ENCODE data around the gene SCN11A.
"Not testable (repeated sequence)": the region's sequence is repeated elsewhere in the genome, so short reads cannot be mapped to it uniquely, and the experiment has no call there.

The SCN11A gene

GRCh38 chr3:39064646-39065045, 12.9 kb upstream of the SCN11A start:
- no peak for DNase-seq

DNA sequence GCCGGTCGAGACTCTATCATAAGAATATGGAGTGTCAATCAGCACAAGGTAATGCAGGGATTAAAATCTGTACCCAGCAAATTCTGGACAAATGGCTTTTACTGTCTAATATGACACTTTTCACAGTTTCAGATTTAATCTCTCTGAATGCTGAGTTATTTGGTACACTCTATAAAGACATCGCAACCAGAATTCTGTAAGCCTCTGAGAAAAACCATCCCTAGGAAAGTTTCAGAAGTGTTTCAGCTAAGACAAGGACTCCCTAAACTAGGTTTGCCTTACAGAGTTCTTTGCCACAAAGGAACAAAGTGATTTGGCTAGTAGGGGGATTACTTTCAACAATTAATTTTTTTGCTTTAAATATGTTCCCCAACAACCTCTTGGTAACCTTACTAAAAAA, 11.4 kb upstream of the SCN11A start:
- no peak for DNase-seq

DNA sequence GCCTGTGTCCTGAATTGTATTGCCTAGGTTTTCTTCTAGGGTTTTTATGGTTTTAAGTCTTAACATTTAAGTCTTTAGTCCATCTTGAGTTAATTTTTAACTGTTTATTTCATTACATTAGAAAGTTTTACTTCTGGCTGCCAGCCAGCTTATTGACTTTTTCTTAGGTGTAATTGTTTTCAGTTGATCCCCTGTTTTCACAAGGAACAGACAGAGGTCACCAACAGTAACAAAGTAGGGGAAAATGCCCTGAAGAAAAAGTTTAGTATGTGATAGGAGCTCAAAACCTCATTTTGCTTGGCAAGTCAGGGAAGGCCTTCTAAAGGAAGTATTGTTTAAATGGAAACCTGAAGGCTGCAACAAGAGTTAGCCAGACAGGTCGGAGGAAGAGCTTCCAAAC, 10.4 kb upstream of the SCN11A start:
- DNase-seq: no peak

DNA sequence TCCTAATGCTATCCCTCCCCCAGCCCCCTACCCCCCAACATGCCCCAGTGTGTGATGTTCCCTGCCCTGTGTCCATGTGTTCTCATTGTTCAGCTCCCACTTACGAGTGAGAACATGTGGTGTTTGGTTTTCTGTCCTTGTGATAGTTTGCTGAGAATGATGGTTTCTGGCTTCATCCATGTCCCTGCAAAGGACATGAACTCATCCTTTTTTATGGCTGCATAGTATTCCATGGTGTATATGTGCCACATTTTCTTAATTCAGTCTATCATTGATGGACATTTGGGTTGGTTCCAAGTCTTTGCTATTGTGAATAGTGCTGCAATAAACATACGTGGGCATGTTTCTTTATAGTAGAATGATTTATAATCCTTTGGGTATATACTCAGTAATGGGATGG, 9.5 kb upstream of the SCN11A start:
- DNase-seq: not testable (repeated sequence)

GRCh38 chr3:39056151-39056550, 4.4 kb upstream of the SCN11A start:
- DNase-seq: no peak

DNA sequence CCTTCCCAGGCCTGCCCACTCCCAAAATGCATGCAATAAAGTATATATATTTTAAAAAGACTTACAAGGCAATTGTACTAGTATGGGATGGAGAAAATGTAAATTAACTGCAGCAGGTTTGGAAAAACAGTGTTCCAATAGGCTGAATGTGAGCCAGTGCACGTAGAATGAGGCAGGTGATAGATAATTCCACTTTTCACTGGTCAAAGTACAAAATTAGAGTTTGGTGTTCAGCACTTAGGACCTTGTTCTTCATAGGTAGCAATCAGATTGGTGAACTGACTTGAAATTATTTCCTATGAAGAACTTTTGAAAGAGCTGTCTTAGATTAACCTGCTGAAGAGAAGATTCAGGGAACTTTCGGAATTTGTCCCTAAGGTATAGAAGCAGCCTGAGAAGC, 2.0 kb upstream of the SCN11A start:
- DNase-seq: no peak

GRCh38 chr3:39052583-39052982, 839 bp upstream of the SCN11A start:
- DNase-seq: no peak

- no peak for DNase-seq
Observed at GRCh38 chr3:39050029-39050428, 1.7 kb downstream of the SCN11A start.

DNA sequence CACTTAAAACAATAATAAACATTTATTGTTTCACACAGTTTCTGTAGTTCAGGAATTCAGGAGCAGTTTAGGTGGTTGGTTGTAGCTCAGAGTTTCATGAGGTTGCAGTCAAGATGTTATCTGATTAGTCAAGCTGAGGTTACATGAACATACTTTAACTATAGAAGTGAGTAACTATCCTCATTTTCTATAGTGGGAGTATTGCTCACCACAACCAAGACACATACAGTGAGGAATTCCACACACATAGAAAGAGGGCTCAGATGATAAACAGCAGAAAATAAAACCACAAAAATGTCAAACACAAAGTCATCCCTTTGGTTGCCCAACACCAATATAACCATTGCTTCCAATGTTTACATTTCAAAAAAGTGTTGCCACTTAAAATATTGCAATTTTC, 13.6 kb downstream of the SCN11A start:
- no peak for DNase-seq

GRCh38 chr3:39029556-39029955, 22.2 kb downstream of the SCN11A start:
- no peak for DNase-seq

- DNase-seq: no peak
Observed at GRCh38 chr3:39028546-39028945, 23.2 kb downstream of the SCN11A start.

- no peak for DNase-seq
Observed at GRCh38 chr3:39025222-39025970, 26.3 kb downstream of the SCN11A start.

GRCh38 chr3:39024497-39024896, 27.2 kb downstream of the SCN11A start:
- no peak for DNase-seq

DNA sequence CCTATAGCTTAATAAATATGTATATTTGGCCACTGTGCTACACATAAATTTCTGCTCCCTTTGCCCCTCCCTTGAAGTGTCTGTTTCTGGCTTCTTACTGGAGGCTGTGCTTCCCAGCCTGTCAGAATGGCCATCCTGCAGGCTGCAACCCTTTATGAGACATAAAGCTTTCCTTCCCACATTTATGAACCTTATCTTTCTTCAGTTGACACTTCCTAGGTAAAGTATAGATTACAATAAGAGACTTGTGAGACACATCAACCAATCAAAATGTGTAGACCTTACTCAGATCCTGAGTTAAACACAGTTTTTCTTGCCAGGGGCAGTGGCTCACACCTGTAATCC, 29.5 kb downstream of the SCN11A start:
- no peak for DNase-seq

GRCh38 chr3:39021465-39022285, 30.1 kb downstream of the SCN11A start:
- no peak for DNase-seq

DNA sequence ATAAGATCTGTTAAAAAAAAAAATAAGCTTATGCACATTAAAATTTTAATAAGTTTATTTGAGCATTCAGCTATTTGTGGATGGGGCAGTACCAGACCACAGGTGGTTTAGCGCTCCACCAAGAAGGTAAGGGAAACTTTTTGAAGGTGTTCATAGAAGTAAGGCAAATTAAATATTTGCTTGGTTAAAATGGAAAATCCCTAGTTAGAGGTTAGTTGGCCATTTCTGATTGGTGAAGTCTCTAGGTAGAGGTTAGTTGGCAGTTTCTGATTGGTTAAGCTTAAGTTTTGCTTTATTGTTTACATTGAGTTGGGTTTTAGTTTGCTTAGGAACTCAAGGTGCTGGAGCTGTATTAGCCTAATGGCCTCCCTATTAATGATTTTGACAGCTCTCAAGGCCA, 30.7 kb downstream of the SCN11A start:
- no peak for DNase-seq

GRCh38 chr3:39019299-39019698, 32.4 kb downstream of the SCN11A start:
- DNase-seq: no peak

DNA sequence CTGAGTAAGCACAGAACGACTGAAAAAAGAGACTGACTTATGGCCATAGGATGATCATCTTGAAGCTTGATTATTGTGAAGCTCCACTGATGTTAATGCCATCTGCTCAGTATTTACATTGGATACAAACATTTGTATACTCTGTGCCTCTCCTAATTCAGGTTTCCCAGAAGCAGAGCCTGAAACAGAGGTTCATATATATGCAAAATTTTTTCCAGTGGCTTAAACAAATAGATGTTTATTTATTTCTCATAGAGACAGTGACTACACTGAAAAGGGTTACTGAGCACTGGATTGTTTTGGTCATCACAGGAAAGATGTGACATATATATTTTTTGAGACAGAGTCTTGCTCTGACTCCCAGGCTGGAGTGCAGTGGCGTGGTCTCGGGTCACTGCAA, 36.3 kb downstream of the SCN11A start:
- DNase-seq: no peak

DNA sequence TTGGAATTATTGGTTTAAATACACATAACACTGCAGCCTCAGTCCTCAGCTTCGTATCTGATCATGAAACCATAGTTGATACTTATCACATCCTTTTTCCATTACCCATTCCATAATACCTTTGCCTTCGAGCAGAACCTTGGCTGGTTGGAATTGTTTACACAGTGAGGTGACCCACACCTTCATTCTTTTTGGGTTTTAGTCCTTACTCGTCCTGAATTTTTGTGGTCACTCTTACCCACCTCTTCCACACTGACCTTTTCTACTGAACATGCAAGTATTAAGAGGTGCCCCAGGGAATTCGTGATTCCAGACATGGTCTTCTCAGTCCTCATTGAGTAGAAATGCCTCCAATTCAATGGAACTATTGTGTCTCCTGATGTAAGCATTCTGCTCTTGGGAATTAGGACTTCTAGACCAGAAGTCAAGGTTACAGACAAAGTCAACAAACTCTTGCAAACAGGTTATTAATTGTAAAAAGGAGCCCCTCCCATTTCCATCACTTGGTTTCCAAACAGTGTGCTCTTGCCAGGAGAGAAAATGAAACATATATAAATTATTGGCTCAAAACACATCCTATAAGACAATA, 37.7 kb downstream of the SCN11A start:
- no peak for DNase-seq

DNA sequence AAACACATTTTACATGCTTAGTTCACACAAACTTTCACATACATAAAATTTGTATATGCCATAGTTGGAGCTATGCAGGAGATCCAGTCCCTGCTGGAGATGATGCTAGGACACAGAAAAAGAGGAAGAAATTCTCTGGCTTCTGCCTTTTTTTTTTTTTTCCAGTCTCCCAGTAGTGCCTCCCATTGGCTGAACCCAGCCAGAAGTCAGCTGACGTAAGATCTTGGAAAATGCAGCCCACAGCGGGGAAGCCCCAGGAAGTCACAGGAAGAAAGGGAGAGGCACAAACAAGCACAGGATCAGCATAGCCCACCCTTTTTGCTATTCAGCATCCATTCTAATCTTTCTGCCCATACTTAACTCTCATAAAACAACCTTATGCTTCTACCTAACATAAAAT, 38.5 kb downstream of the SCN11A start:
- DNase-seq: no peak

GRCh38 chr3:39011191-39011736, 40.5 kb downstream of the SCN11A start:
- DNase-seq: no peak

DNA sequence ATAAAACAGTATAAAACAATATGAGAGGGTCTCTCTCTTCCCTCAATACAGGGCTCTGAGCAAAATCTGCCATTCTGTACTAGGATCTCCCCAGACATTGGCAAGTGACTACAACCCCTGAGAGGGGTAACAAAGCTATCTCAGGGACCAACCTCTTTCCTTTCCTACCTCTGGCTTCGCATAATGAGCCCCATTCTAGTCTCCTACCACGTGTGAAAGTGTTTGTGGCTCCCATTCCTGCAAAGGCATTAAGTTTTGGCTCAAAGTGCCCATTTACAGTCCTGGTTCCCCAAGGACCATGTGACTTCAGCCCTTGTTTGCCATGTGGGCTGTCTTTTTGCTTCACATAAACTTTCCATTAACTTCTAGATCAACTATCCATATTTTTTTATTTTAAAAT, 46.4 kb downstream of the SCN11A start:
- no peak for DNase-seq

Data from NCI-H2081 treated with DMSO at 0.1 percent for 48 hours (cell line).